ENCODE data around the gene SDC3.

The SDC3 gene

DNA sequence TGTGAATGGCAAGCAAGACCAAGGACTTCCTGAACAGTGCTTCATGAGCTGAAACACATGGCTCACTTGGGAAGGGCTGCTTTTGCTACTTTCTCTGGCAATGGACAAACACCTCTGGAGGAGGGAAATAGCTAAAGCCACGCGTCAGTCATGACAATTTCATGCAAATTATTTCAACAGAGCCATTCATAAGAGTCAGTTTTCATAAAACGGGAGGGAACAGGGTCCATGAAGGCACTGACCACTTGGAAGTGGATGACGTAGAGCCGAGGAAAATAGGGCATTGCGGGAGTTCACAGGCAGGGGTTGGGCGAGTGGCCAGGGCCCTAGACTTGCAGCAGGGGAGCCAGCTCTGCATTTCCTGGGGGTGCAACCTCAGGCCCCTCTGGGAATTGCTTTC, 43.9 kb downstream of the SDC3 start:
- no peak for DNase-seq
- CTCF ChIA-PET = no interaction called here
- Histone ChIP-seq H3K27ac (ENCODE audit: insufficient read depth in 1 of 2, low read depth in 1 of 2, low read length in 2 of 2, poor library complexity in 1 of 2, severe bottlenecking in 2 of 2) (no peak overlapping the region), H3K27me3 (replicated peaks in 2 of 5; ENCODE audit: control insufficient read depth in 4 of 5, insufficient read depth in 5 of 5, low read length in 4 of 5) (peaks cover 8 to 85% (median 16%) of the 10 kb centered on the region in 5 experiments), H3K36me3 (ENCODE audit: control insufficient read depth in 4 of 4, insufficient read depth in 4 of 4, low read length in 3 of 4) (no peaks in the 10 kb centered on the region), H3K4me3 (ENCODE audit: control insufficient read depth in 1 of 7, extremely low read depth in 1 of 7, insufficient read depth in 4 of 7, low read depth in 2 of 7, low read length in 6 of 7) (no peak overlapping the region), H3K9me3 (ENCODE audit: control extremely low read depth in 1 of 5, control insufficient read depth in 4 of 5, insufficient read depth in 2 of 5, low read depth in 1 of 5, low read length in 4 of 5) (peaks cover 0 to 2% (median 0%) of the 10 kb centered on the region in 5 experiments), H3K4me1 (ENCODE audit: control extremely low read depth in 1 of 4, control insufficient read depth in 4 of 4, insufficient read depth in 4 of 4, low read length in 3 of 4) (peaks cover 0 to 3% (median 1%) of the 10 kb centered on the region in 4 experiments)
- 92% methylated on average over 4 of the region's 7 CpGs for WGBS (ENCODE audit: insufficient coverage)
- POLR2A ChIA-PET = no interaction called here

DNA sequence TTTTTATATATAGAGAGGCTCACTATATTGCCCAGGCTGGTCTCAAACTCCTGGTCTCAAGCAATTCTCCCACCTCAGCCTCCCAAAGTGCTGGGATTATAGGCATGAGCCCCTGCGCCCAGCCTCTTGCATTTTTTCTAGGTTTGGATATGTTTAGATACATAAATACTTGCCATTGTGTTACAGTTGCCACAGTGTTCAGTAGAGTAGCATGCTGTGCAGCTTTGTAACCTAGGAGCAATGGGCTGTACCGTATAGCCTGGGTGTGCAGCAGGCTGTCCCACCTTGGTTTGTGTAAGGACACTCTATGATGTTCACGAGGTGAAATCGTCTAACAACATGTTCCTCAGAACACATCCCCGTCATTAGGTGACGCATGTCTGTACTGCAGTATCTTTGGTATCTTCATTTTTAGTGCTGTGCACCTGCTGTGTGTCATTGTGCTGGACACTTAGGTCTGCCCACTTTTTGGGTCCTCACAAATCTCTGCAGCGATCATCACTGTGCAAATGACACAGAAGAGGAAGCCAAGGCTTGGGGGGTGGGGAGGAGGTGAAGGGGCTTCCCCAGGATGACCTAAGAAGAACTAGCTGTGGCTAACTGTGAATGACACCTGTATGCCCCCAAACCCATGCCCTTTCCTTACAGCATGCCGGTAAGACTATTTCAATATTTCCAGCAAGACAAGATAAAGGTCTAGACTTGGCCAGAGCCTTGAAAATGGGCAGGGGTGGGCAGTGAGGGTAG, 44.5 kb downstream of the SDC3 start:
- no peaks in the 10 kb centered on the region for H3K36me3 ChIP-seq (ENCODE audit: control insufficient read depth in 4 of 4, insufficient read depth in 4 of 4, low read length in 3 of 4)
- no peak overlapping the region for H3K27ac ChIP-seq (ENCODE audit: insufficient read depth in 1 of 2, low read depth in 1 of 2, low read length in 2 of 2, poor library complexity in 1 of 2, severe bottlenecking in 2 of 2)
- H3K4me3 ChIP-seq (ENCODE audit: control insufficient read depth in 1 of 7, extremely low read depth in 1 of 7, insufficient read depth in 4 of 7, low read depth in 2 of 7, low read length in 6 of 7) = no peak overlapping the region
- ChIA-PET POLR2A (no interaction called here), CTCF (interaction anchor here (1.1 kb wide), 1 partner anchor 82 kb away, joined by 3 read pairs; no protein-coding TSS in a partner anchor)
- peaks cover 9 to 86% (median 18%) of the 10 kb centered on the region in 5 experiments for H3K27me3 ChIP-seq (replicated peaks in 2 of 5; ENCODE audit: control insufficient read depth in 4 of 5, insufficient read depth in 5 of 5, low read length in 4 of 5)
- no peak for DNase-seq
- peaks cover 0 to 4% (median under 1%) of the 10 kb centered on the region in 4 experiments for H3K4me1 ChIP-seq (ENCODE audit: control extremely low read depth in 1 of 4, control insufficient read depth in 4 of 4, insufficient read depth in 4 of 4, low read length in 3 of 4)
- WGBS (ENCODE audit: insufficient coverage) = 88% methylated on average over 6 of the region's 8 CpGs
- H3K9me3 ChIP-seq (ENCODE audit: control extremely low read depth in 1 of 5, control insufficient read depth in 4 of 5, insufficient read depth in 2 of 5, low read depth in 1 of 5, low read length in 4 of 5) = no peaks in the 10 kb centered on the region

DNA sequence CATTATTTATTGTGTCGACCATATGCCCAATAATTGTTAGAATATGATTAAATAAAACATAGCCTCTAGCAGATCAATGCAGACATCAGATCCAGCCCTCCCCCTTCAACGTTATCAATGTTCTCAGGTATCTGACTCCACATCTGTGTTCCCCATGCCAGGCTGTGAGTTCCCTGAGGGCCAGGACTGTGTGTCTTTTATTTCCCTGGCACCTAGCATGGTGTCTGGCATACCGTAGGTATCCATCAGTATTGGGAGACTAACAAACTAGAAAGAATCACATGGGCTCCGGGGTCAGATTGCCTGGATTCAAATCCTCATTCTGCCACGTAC, 48.3 kb downstream of the SDC3 start:
- no peak overlapping the region for H3K4me3 ChIP-seq (ENCODE audit: control insufficient read depth in 1 of 7, extremely low read depth in 1 of 7, insufficient read depth in 4 of 7, low read depth in 2 of 7, low read length in 6 of 7)
- 96% methylated on average over 4 of the region's 5 CpGs for WGBS (ENCODE audit: insufficient coverage)
- H3K36me3 ChIP-seq (ENCODE audit: control insufficient read depth in 4 of 4, insufficient read depth in 4 of 4, low read length in 3 of 4) = no peaks in the 10 kb centered on the region
- DNase-seq = no peak
- POLR2A ChIA-PET = no interaction called here
- no peak overlapping the region for H3K27ac ChIP-seq (ENCODE audit: insufficient read depth in 1 of 2, low read depth in 1 of 2, low read length in 2 of 2, poor library complexity in 1 of 2, severe bottlenecking in 2 of 2)
- H3K27me3 ChIP-seq (replicated peaks in 2 of 5; ENCODE audit: control insufficient read depth in 4 of 5, insufficient read depth in 5 of 5, low read length in 4 of 5) = peaks cover 9 to 89% (median 22%) of the 10 kb centered on the region in 5 experiments
- H3K9me3 ChIP-seq (ENCODE audit: control extremely low read depth in 1 of 5, control insufficient read depth in 4 of 5, insufficient read depth in 2 of 5, low read depth in 1 of 5, low read length in 4 of 5) = no peaks in the 10 kb centered on the region
- peaks cover 0 to 15% (median 4%) of the 10 kb centered on the region in 4 experiments for H3K4me1 ChIP-seq (ENCODE audit: control extremely low read depth in 1 of 4, control insufficient read depth in 4 of 4, insufficient read depth in 4 of 4, low read length in 3 of 4)
- CTCF ChIA-PET = no interaction called here

DNA sequence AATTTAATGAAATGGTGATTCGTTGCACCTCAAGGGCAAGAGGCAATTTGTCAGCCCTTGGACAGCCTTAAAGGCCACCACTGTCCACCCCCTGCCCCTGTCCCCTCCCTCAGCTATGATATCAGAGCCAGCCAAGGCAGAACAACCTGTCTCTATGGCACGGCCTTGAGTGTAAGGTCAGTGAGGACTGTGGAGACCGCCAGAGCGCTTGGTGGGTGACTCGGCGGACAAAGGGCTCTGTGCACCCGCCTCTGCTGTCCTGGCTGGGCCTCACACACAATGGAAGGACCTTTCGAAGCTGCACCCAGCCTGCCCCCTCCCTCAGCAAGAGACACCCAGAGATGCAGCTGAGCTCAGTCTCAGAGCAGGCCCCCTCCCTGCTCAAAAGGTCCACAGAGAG, 50.6 kb downstream of the SDC3 start:
- Histone ChIP-seq H3K4me1 (ENCODE audit: control extremely low read depth in 1 of 4, control insufficient read depth in 4 of 4, insufficient read depth in 4 of 4, low read length in 3 of 4) (peaks cover 0 to 15% (median 4%) of the 10 kb centered on the region in 4 experiments), H3K36me3 (ENCODE audit: control insufficient read depth in 4 of 4, insufficient read depth in 4 of 4, low read length in 3 of 4) (no peaks in the 10 kb centered on the region), H3K27ac (ENCODE audit: insufficient read depth in 1 of 2, low read depth in 1 of 2, low read length in 2 of 2, poor library complexity in 1 of 2, severe bottlenecking in 2 of 2) (no peak overlapping the region), H3K27me3 (replicated peaks in 2 of 5; ENCODE audit: control insufficient read depth in 4 of 5, insufficient read depth in 5 of 5, low read length in 4 of 5) (peaks cover 7 to 83% (median 35%) of the 10 kb centered on the region in 5 experiments), H3K9me3 (ENCODE audit: control extremely low read depth in 1 of 5, control insufficient read depth in 4 of 5, insufficient read depth in 2 of 5, low read depth in 1 of 5, low read length in 4 of 5) (no peaks in the 10 kb centered on the region), H3K4me3 (ENCODE audit: control insufficient read depth in 1 of 7, extremely low read depth in 1 of 7, insufficient read depth in 4 of 7, low read depth in 2 of 7, low read length in 6 of 7) (no peak overlapping the region)
- DNase-seq = no peak
- CTCF ChIA-PET = interaction anchor here (1.0 kb wide), 2 partner anchors 32 to 71 kb away, joined by 3 read pairs; no protein-coding TSS in a partner anchor
- 90% methylated on average over 7 of the region's 8 CpGs for WGBS (ENCODE audit: insufficient coverage)
- POLR2A ChIA-PET = no interaction called here

DNA sequence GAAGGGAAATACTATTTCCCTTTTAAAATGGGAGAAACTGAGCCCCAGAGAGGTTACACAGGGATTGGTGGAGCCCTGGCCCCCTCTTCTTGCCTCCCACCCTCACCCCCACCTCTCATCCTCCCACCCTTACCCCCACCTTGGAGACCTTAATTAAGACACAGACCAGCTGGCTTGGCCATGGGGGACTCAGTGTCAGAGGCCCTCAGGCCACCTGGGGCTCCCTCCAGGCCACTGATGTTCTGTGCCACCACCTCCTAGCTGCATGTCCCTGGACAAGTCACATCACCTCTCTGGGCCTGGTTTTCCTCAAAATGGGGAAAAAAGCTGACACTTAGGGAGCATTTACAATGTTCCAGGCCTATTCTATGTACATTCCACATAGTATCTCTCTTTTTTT, 51.5 kb downstream of the SDC3 start:
- ChIA-PET POLR2A (no interaction called here), CTCF (interaction anchor here (0.9 to 1.5 kb wide), 3 partner anchors 10 to 16 kb away, joined by 3 to 4 read pairs (median 3); no protein-coding TSS in a partner anchor)
- Histone ChIP-seq H3K27ac (ENCODE audit: insufficient read depth in 1 of 2, low read depth in 1 of 2, low read length in 2 of 2, poor library complexity in 1 of 2, severe bottlenecking in 2 of 2) (no peak overlapping the region), H3K4me1 (ENCODE audit: control extremely low read depth in 1 of 4, control insufficient read depth in 4 of 4, insufficient read depth in 4 of 4, low read length in 3 of 4) (peaks cover 0 to 15% (median 4%) of the 10 kb centered on the region in 4 experiments), H3K4me3 (ENCODE audit: control insufficient read depth in 1 of 7, extremely low read depth in 1 of 7, insufficient read depth in 4 of 7, low read depth in 2 of 7, low read length in 6 of 7) (no peak overlapping the region), H3K36me3 (ENCODE audit: control insufficient read depth in 4 of 4, insufficient read depth in 4 of 4, low read length in 3 of 4) (no peaks in the 10 kb centered on the region), H3K27me3 (replicated peaks in 2 of 5; ENCODE audit: control insufficient read depth in 4 of 5, insufficient read depth in 5 of 5, low read length in 4 of 5) (peaks cover 7 to 84% (median 37%) of the 10 kb centered on the region in 5 experiments), H3K9me3 (ENCODE audit: control extremely low read depth in 1 of 5, control insufficient read depth in 4 of 5, insufficient read depth in 2 of 5, low read depth in 1 of 5, low read length in 4 of 5) (no peaks in the 10 kb centered on the region)
- no peak for DNase-seq

DNA sequence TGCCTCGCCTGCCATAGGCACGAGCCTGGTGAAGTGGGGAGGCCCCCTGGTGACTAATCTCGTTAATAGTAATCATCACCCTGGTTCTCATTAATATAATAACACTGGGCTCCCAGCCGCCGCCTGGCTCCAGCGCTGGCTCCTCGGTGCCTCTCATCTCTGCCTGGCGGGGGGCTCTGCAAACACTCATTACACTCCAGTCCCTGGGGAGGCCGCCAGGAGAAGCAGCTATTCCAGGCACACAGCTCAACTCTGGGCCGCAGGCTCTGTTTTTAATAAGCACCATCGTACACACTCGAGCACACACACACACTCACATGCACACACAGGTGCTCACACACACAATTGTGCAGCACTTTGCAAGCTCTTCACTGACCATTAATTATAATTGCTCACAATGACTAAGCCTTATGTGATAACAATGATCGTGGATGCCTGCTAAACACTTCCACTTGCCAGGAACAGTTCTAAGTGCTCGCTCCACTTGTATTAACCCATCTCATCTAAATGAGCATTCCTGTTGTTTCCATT, 52.2 kb downstream of the SDC3 start:
- 67% methylated on average over 10 of the region's 14 CpGs for WGBS (ENCODE audit: insufficient coverage)
- no peak overlapping the region for H3K27ac ChIP-seq (ENCODE audit: insufficient read depth in 1 of 2, low read depth in 1 of 2, low read length in 2 of 2, poor library complexity in 1 of 2, severe bottlenecking in 2 of 2)
- H3K36me3 ChIP-seq (ENCODE audit: control insufficient read depth in 4 of 4, insufficient read depth in 4 of 4, low read length in 3 of 4) = no peaks in the 10 kb centered on the region
- peaks cover 7 to 80% (median 37%) of the 10 kb centered on the region in 5 experiments for H3K27me3 ChIP-seq (replicated peaks in 2 of 5; ENCODE audit: control insufficient read depth in 4 of 5, insufficient read depth in 5 of 5, low read length in 4 of 5)
- POLR2A ChIA-PET = no interaction called here
- CTCF ChIA-PET = interaction anchor here (0.9 to 1.5 kb wide), 3 partner anchors 9 to 16 kb away, joined by 3 to 4 read pairs (median 3); no protein-coding TSS in a partner anchor
- H3K4me1 ChIP-seq (ENCODE audit: control extremely low read depth in 1 of 4, control insufficient read depth in 4 of 4, insufficient read depth in 4 of 4, low read length in 3 of 4) = peaks cover 0 to 15% (median 4%) of the 10 kb centered on the region in 4 experiments
- no peaks in the 10 kb centered on the region for H3K9me3 ChIP-seq (ENCODE audit: control extremely low read depth in 1 of 5, control insufficient read depth in 4 of 5, insufficient read depth in 2 of 5, low read depth in 1 of 5, low read length in 4 of 5)
- no peak for DNase-seq
- H3K4me3 ChIP-seq (ENCODE audit: control insufficient read depth in 1 of 7, extremely low read depth in 1 of 7, insufficient read depth in 4 of 7, low read depth in 2 of 7, low read length in 6 of 7) = no peak overlapping the region

DNA sequence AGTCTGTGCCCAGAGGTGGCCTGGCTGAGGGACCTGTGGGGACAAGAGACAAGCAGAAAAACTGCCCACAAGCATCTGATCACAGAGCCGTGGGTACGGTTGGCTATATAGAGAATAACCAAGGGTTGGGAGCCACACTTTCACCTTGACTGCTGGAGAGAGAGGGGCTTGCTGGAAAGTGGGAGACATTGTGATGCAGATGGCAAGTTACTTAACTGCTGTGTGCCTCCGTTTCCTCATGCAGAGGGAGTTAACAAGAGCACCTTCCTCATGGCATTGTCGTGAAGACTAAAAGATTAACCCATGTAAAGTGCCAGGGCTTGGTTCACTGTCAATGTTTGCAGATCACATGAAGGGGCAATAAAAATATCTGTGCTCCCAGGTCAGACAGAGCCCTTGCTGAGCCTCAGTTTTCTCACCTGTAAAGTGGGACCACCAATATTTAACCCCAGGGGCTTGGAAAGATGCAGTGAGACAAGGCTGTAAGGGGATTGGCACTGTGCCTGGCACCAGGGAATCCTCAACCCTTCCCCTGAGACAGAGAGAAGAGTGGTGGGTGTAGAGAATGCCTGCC, 52.8 kb downstream of the SDC3 start:
- POLR2A ChIA-PET = no interaction called here
- Histone ChIP-seq H3K27ac (ENCODE audit: insufficient read depth in 1 of 2, low read depth in 1 of 2, low read length in 2 of 2, poor library complexity in 1 of 2, severe bottlenecking in 2 of 2) (no peak overlapping the region), H3K9me3 (ENCODE audit: control extremely low read depth in 1 of 5, control insufficient read depth in 4 of 5, insufficient read depth in 2 of 5, low read depth in 1 of 5, low read length in 4 of 5) (no peaks in the 10 kb centered on the region), H3K4me1 (ENCODE audit: control extremely low read depth in 1 of 4, control insufficient read depth in 4 of 4, insufficient read depth in 4 of 4, low read length in 3 of 4) (peaks cover 0 to 15% (median 4%) of the 10 kb centered on the region in 4 experiments), H3K27me3 (replicated peaks in 2 of 5; ENCODE audit: control insufficient read depth in 4 of 5, insufficient read depth in 5 of 5, low read length in 4 of 5) (peaks cover 5 to 76% (median 34%) of the 10 kb centered on the region in 5 experiments), H3K4me3 (ENCODE audit: control insufficient read depth in 1 of 7, extremely low read depth in 1 of 7, insufficient read depth in 4 of 7, low read depth in 2 of 7, low read length in 6 of 7) (no peak overlapping the region), H3K36me3 (ENCODE audit: control insufficient read depth in 4 of 4, insufficient read depth in 4 of 4, low read length in 3 of 4) (no peaks in the 10 kb centered on the region)
- DNase-seq = no peak
- WGBS (ENCODE audit: insufficient coverage) = 58% methylated on average over 4 of the region's 4 CpGs
- CTCF ChIA-PET = interaction anchor here (1.4 to 1.5 kb wide), 2 partner anchors 11 to 15 kb away, joined by 4 read pairs; no protein-coding TSS in a partner anchor

All from common myeloid progenitor, CD34-positive (primary cell).